Right ventricle myocardium superior (tissue), 1 donor: ENCODE measurements around the gene ZCCHC3. TPM values are rescaled to one million over a fixed set of nuclear protein-coding genes. Genes with fewer than 3 reads are reported as not detected.

ENCODE experiments used
- total RNA-seq: library from RNA; stranded (reverse); fragmentation: NEBNext Ultra II Directional; extraction: Animal tissue kit (Norgen Biotek cat#: 25700); gene quantifications from one replicate; pipeline ENCODE4 v1.2.1, GENCODE V29; 2021
- donor health status: DM: no; HTN: yes; CAD: no; lungs with severe emphysema.

Gene ZCCHC3
- total RNA-seq, 1 donor from 2014 or later = 11.8 TPM

Other genes starting within 250 kb of the ZCCHC3 start
- gene DEFB125, start 209.9 kb upstream of the ZCCHC3 start, total RNA-seq = not detected
- not detected for gene DEFB126, start 155.0 kb upstream of the ZCCHC3 start, total RNA-seq
- gene DEFB127, start 140.1 kb upstream of the ZCCHC3 start, total RNA-seq = not detected
- gene DEFB128, start 107.9 kb upstream of the ZCCHC3 start, total RNA-seq = not detected
- not detected for gene DEFB129, start 70.3 kb upstream of the ZCCHC3 start, total RNA-seq
- gene DEFB132, start 39.8 kb upstream of the ZCCHC3 start, total RNA-seq = not detected
- gene C20orf96, start 6.8 kb upstream of the ZCCHC3 start, total RNA-seq = 4.6 TPM
- 16.2 TPM for gene SOX12, start 28.0 kb downstream of the ZCCHC3 start, total RNA-seq
- 14.5 TPM for gene NRSN2, start 49.5 kb downstream of the ZCCHC3 start, total RNA-seq
- gene TRIB3, start 83.2 kb downstream of the ZCCHC3 start, total RNA-seq = 0.67 TPM
- gene RBCK1, start 110.7 kb downstream of the ZCCHC3 start, total RNA-seq = 44.2 TPM
- gene TBC1D20, start 165.0 kb downstream of the ZCCHC3 start, total RNA-seq = 23.1 TPM
- gene CSNK2A1, start 246.2 kb downstream of the ZCCHC3 start, total RNA-seq = 103 TPM